Smooth muscle cell of the brain vasculature (primary cell): ENCODE data around the gene NMRAL1.

Experiments
- DNase-seq: peaks from one replicate; pipeline ENCODE4 v3.0.0-alpha.2; 2012; ENCODE audit warnings: low read depth, low spot score

Gene NMRAL1

DNA sequence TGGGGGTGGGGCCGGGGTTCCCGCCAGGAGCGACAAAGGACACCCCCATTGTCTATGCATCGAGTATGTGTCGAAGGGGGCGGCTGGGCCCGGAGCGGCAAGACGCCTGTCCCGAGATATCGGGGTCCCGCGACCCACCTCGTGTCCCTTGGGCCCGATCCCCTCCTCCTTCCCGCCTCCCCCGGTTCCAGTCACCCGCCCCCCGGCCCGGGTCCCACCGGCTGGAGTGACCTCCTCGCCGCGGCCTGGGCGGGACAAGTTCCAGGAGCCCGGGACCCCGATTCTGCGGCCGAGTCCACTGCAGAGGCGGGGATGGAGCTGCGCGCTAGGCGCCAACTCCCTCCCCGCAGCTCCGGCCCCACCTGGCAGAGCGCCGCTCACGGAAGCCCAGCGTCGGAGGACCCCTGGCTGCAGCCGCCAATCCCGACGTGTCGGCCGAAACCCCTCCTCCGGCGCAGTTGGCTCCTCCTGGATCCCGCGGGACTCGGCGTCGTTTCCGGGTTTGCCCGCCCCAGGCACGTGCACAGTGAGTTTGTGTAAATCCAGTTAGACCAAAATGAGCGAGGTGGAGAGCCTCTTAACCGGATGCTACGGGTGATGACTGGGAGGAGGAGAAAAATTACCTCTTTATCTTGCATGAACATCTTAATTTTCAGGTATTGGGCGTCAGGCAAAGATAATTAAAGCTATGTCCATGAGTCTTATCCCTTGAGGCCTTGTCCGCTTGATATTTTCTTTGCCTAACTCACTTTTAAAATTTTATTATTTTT lies at the start of gene NMRAL1:
Gene NMRAL1, minus strand, starts transcription at position 434 of the 770 bp plus-strand sequence. CDS start 493 bp downstream, outside the sequence.
- DNase-seq = peak; percentile 73

DNA sequence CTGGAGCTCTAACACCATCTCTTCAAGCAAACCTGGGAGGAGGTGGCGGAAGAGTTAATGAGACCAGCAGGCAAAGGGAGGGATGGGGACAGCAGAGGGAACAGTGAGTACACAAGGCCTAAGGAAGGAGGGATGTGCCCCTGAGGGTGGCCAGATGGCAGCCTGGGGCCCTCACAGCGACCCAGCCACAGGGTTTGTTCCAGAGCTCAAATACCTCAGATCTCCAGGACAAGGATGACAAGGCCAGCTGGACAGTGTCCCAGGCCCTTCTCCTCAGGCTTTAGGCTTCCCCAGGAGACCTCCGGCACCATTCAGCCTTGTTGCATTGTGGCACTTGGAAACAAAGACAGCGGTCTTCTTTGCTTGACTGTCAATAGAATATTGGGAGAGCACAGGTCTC lies 49.3 kb upstream of the NMRAL1 start:
- DNase-seq = no peak

DNA sequence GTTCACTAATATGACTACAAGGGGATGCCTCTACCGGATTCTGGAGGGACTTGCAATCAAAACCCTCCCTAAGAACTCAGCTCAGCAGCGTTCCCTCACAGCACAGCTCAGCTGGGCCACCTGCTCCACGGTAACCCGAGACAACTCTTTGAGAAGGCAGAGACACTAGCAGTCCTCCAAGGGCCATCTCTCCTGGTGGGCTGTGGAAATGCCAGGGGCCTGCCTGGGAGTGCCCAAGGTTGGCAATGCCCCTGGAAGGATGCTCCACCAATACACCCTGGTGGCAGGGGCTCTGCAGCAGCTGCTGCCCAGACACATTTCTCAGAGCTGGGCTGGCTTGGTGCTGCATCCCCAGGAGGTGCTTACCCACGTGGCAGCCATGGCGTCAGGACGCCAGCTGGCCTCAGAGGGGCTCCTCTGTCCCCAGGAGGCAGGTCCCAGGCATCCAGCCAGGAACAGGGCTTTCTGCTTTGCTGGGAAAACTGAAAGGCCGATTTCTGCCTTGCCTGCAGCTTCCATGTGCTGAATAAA lies 47.7 kb upstream of the NMRAL1 start:
- no peak for DNase-seq

DNA sequence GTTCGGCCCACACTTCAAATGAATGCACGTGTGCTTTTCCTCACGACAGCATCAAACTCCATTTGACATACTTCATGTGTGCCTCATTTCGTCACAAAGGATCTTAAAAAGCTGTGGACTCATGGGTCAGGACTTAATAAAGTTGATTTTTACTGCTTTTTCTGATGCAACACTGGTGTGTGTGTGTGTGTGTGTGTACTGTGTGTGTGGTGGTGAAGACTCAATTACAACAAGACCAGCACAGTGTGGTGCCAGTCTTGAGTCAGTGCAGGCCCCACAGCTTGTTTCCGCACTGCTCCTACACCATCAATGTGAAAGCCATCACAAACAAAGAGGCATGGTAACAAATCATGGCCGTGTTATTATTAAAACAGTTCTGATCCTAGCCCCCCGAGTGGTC lies 46.5 kb upstream of the NMRAL1 start:
- DNase-seq = no peak

DNA sequence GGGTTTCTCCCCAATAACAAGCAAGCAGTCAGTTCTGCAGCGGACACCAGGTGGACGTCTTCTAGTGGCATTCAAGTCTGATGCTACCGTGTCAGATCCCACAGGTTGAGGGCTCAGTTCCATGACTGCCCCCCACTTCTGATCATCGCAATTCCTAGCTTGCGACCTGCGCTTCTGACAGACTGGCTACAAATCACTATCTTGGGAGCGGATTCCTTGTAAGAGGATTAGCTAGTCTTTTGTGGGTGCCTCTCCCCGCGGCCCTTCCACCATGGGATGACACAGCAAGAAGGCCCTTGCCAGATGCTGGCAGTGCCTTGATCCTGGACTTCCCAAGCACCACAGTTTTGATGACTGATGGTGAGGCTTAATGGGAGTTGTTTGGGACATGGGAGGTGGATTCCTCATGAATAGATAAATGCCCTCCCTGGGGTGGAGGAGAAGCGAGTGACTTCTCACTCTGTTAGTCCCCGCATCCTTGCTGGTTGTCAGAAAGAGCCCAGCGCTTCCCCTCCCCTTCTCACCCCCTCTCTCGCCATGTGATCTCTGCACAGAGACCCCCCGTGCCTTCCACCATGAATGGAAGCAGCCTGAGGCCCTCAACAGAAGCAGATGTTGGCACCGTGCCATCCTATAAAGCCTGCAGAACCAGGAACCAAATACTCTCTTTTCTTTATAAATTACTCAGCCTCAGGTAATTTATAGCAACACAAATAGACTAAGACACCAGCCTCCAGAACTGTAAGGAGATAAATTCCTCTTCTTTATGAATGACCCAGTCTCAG lies 45.0 kb upstream of the NMRAL1 start:
- DNase-seq = no peak

DNA sequence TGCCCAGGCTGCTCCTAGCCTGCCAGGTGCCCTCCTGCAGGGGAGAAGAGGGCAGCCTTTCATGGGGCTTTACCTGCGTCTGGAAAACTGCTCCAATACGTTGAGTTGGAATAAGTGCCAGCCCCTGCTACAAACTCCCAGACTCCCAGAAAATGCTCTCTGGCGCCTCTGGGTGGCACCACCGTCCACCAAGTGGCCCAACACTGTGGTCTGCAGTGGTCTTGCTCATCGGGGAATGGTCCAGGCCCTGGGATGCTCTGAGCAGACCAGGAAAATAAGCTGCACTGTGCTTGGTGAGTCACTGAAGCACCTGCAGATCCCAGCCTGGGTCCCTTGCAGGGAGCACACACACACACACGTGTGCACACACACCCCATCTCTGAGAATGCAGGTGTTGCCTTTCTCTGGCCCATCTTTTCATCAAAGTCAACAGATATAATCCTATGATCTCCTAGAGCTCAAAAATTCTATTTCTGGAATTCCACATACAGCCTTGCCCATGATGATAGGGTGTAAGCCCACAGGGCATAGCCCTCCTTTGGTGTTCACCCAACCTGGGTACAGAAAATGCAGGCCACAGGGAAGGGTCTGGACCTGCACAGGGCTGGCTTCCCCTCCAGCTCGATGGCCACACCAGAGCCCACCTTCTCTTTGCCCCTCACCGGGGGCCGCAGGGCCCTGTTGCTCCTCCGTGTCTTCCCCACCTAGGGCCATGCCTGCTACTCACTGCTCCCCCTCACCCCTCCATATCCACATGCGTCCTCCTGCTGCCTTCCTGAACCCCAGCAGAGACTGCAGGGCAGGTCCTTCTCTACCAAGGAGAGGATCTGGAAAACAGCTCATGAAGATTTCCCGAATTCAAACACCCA lies 43.6 kb upstream of the NMRAL1 start:
- no peak for DNase-seq

DNA sequence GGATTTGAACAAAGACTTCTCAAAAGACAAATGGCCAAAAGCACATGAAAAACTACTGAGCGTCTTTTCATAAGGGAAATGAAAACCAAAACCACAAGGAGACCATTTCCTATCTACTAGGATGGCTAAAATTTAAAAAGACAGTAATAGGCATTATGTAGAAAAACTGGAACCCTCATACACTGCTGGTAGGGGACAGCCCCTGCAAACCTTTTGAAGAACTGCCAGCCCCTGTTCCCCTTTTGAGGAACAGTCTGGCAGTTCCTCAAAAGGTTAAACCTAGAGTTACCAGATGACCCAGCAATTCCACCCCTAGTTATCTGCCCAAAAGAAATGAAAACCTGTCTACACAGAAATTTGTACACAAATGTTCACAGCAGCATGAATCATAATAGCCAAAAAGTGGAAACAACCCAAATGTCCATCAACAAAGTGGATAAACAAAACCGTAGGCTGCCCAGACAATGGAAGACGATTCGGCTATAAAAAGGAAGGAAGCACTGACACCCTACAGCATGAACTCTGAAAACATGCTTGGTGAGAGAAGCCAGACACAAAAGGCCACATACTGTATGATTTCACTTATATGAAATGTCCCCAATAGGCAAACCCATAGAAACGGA lies 41.3 kb upstream of the NMRAL1 start:
- DNase-seq = no peak

DNA sequence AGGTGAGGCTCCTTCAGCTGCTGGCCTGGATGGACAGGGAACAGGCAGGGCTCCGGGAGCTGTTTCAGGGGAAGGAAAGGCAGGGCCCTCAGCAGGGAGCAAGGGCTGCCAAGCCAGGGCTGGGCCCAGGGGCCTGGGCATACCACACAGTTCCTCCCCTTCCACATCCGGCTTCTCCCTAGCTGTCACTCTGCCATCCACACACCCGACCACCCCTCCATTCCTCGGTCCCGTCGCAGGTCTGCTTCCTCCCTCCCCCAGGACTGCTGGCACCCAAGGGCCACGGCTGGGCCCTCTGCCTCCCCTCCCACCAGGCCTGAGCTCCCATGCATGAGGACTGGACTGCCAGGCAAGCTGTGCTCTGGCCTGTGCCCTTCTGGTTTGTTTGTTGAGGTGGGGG lies 40.2 kb upstream of the NMRAL1 start:
- no peak for DNase-seq

DNA sequence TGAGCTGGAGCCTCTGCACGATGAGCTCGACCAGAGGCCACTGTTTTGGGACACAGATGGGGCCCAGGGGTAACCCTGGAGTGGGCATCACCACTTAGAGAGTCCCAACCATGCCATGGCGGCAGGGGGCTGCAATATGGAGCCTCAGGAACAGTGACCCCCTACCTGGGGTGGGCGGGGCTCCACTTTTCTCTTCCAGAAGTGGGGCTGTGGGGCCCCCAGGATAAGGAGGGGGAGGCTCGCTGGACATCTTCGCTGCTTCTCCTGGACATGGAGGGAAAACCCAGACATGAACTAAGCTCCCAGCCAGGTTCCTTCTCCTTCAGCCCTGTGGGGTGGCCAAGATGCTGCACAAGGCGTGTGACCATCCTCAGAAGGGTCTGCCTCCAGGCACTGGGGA lies 39.5 kb upstream of the NMRAL1 start:
- DNase-seq = no peak

DNA sequence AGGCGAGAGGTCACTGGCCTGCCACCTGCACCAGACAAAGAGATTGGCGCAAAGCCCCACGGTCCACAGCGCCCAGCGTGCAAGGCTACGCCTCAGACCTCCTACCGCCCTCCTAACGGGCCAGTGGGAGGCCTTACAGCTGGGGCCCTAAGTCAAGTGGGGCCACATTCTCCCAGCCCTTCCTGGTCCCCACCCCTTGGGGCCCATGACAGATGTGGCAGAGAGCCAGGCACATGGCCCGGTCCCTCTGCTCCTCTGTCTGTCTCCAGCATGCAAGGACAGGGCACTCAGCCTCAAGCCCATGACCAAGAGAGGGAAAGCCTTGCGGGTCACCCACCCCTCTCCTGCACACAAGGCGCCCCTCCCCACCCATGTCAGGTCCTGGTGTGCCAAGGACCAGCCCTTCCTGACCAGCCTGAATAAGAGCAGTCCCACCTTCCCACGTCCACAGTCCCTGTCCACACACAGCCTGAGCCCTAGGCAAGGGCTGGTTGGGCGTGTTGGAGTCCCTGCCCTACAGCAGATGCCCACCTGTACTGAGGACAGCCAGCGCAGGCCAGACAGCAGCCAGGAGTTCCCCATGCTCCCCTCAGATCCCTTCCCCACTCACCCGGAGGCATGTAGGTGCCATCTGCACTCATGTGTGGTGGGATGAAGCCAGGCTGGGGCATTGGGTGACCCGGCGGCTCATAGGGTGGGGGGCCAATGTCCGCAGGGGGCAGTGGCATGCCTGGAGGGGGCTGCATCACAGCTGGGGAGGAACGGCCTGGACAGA lies 38.8 kb upstream of the NMRAL1 start:
- DNase-seq = no peak

DNA sequence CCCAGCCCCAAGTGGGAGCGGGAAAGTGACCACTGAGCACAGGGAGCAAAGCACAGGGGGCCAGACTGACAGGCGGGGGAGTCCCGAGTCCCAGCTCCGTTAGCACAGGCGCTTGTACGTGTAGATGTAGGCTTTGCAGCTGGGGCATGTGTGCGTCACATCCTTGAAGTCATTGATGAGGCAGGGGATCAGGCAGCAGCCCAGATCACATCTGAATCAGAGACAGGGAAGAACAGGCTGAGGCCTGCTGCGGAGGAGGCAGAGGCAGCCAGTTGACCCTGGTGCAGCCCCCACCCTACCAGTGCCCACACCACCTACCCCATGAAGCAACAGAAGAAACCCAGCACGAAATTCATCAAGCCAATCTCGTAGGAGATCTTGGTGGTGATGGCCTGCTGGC lies 38.0 kb upstream of the NMRAL1 start:
- no peak for DNase-seq

DNA sequence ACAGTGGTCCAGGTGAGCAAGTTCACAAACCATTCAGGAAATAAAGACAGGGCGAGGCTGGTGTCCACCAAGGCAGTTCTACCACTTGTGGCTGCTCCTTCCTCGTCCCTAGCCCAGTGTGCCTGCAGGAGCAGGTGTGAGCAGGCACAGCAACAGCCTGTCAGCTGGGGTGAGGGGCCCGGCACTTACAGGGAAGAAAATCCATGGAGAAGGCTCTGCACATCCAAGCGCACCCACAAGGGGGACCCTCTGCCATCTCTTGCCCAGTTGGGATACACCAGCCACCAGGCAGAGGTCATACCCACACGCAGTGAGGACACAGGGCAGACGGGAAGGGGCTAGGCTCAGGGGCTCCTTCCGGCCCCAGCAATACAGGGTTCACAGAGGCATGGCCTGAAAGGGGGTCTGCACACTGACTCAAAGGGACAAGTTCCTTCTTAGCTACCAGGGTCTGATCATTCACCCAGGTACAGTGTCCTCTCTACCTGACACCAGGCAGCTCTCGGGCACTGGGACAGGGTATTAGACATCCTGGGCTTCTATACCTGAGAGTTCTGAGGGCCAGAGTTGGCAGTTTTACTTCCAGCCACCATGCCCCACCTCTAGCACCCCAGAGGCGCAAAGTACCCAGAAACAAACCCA lies 37.1 kb upstream of the NMRAL1 start:
- DNase-seq = no peak

DNA sequence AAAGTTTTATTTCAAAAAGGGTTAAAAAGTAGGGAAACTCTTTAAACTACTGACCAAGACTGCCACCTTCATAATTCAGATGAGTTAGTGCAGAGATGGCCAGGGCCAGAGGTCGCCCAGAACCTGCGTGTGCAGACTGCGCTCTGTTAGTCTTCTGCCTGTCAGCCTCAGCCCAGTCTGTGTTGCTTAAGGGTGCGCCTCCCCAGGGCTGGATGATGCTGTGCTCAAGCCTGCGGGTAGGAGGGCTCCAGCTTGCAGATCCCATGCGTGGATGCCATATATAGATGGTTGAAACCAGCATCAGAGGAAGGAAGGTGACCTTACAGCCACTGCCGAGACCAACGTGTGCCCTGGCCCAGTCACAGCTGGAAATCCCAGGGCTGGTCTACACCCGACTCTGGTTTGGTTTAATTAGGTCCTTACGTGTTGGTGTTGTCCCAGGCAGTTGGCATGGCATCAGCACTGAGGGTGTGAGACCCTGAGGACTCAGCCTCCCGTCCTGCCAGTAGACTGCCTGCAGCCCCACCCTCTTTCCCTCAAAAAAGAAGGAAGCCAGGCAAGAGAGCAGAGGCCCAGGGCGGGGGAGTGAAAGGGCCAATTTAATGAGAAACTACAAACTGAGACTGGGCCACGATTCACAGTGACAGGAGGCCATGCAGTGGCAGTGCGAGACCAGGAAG lies 36.5 kb upstream of the NMRAL1 start:
- DNase-seq = no peak

DNA sequence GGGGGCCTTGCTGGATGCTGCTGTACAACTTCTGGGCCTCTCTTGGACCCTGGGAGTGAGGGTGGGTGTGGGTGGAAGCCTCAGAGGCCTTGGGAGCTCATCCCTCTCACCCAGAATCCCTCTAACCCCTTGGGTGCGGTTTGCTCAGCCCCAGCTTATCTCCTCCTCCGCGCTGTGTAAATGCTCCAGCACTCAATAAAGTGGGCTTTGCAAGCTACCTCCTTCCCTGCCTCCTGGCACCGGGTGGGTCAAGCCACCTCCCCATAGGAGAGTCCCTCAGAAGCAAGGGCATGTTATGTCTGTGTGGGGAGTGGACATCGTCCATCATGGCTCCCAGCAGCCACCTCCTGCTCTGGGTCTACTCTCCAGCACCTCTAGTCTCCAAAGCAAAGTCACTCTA lies 35.7 kb upstream of the NMRAL1 start:
- no peak for DNase-seq

DNA sequence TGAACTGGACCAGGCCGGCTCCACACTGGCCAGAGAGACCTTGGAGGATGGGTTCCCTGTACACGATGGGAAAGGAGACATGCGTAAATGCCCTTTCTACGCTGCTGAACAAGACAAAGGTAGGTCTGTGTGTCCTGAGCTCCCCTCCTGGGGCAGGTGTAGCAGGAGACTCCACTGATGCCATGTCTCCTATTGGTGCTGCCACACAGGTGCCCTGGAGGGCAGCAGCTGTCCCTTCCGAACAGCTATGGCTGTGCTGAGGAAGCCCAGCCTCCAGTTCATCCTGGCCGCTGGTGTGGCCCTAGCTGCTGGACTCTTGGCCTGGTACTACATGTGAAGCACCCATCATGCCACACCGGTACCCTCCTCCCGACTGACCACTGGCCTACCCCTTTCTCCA lies 35.0 kb upstream of the NMRAL1 start:
- no peak for DNase-seq

DNA sequence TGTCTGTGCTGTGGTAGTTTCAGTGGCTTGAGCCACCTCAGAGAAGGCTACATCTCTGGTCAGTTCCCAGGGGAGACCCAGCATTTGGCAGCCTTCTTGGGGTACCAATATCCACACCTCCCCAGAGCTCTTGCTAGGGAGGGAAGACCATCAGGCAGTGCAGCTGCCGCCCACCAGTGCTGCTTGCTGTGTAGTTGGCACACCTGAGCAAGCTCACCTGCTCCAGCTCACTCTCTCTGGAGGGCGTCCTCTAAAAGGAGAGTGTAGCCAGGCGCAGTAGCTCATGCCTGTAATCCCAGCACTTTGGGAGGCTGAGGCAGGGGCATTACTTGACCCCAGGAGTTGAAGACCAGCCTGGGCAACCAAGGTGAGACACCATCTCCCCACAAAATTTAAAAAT lies 34.4 kb upstream of the NMRAL1 start:
- DNase-seq = no peak

DNA sequence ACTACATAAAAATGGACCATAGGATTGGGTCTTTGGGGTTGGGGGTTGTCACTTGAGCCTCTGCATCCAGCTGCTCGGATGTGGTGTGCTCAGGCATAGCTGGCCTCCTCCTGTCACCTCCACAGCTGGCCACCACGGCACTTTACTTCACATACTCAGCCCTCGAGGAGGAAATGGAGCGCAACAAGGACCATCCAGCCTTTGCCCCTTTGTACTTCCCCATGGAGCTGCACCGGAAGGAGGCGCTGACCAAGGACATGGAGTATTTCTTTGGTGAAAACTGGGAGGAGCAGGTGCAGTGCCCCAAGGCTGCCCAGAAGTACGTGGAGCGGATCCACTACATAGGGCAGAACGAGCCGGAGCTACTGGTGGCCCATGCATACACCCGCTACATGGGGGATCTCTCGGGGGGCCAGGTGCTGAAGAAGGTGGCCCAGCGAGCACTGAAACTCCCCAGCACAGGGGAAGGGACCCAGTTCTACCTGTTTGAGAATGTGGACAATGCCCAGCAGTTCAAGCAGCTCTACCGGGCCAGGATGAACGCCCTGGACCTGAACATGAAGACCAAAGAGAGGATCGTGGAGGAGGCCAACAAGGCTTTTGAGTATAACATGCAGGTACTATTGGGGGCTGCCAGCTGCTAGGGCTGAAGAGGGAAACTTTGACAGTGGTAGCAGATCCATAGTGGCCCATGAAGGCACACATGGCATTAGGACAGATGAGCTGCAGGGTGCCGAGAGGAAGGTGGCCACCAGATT lies 33.3 kb upstream of the NMRAL1 start:
- no peak for DNase-seq

DNA sequence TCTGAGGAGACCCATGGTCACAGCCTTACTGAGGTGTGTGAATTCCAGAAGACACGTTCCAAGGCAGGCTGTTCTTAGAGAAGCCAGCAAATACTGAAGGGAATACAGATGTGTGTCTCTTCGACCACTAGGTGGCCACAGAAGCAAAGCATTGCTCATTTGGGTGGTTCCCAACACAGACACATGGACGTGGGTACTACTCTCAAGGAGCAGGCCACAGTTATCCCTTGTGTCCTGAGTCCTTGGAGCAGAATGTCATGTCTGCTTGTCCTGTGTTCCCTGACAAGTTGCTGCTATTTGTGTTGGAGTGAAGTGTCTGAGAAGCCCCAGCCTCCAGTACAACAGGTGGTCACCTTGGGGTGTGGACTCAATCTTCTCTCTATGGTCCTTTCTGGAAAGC lies 32.0 kb upstream of the NMRAL1 start:
- no peak for DNase-seq
